Superior temporal gyrus (tissue), 1 donor: ENCODE results near the gene ASXL2.

Experiments
- DNase-seq: peaks from one replicate; pipeline ENCODE4 v3.0.0-alpha.2; 2016; ENCODE audit errors: extremely low spot score

ASXL2 gene

DNA sequence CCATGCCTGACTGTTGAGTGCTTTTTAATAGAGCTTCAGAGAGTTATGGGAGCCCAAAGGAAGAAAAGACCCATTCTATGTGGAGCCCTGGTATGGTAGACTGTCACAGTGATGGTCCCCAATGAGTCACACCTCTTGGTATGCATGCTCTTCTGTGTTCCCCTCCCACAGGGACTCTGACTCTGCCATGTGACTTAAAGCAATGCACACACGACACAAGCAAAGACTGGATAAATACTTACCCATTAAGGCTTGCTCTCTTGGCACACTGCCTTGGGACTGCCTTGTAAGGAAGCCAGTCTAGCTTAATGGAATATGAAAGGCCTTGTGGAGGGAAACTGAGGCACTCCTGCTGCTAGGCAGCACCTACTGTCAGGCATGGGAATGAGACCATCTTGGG lies 188.2 kb downstream of the ASXL2 start:
- DNase-seq: no peak

DNA sequence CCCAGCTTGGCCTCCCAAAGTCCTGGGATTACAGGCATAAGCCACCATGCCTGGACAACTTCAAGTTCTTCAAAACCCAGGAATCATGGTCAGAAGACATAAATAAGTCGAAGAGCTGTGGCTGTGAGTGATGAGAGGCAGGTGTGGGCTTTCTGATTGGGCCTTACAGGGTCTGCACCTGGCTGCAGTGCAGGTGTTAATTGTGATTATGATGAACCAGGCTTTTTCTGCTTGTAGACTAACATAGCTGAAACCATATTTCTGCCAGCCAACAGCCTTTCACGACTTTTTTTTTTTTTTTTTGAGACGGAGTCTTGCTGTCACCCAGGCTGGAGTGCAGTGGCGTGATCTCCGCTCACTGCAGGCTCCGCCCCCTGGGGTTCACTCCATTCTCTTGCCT lies 190.1 kb downstream of the ASXL2 start:
- DNase-seq: no peak

DNA sequence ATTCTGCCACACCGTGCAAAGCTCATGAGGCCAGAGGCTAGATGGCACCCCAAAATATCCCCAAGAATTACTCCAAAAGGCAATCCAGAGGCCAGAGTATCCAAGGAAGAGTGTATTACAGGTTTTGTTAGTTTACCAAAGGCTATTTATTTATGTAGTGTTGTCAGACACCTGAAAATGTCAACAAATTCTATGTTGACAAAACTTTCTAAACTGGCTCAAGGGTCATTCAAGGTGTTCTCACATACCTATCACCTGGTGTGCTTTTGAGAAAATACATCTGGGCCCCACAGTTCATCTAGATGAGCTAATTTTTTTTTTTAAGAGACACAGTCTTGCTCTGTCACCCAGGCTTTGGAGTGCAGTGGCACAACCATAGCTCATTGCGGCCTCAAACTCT lies 192.5 kb downstream of the ASXL2 start:
- DNase-seq: no peak

- no peak for DNase-seq
These were observed 193.5 kb downstream of the ASXL2 start for GRCh38 chr2:25684577-25685473.
